Stomach smooth muscle (tissue), 2 donors: Measurements from ENCODE around the gene SLC34A3.

ENCODE experiments used
- H3K27ac ChIP-seq: one replicate; pipeline ENCODE4 v1.7.0; 2013; ENCODE audit warnings: mild to moderate bottlenecking, low read length, inconsistent platforms
- H3K27me3 ChIP-seq, 2 donors: one replicate each; pipeline ENCODE4 v1.7.0; 2013; ENCODE audit warnings: low read length in 2 of 2; ENCODE audit not compliant: insufficient read depth in 2 of 2, control insufficient read depth in 1 of 2
- H3K36me3 ChIP-seq, 2 donors: one replicate each; pipeline ENCODE4 v1.7.0; 2013; ENCODE audit warnings: low read length in 2 of 2; ENCODE audit not compliant: control insufficient read depth in 2 of 2, insufficient read depth in 2 of 2
- H3K4me1 ChIP-seq: one replicate; pipeline ENCODE4 v1.7.0; 2013; ENCODE audit warnings: low read length; ENCODE audit not compliant: control insufficient read depth, insufficient read depth
- H3K4me3 ChIP-seq, 2 donors: one replicate each; pipeline ENCODE4 v1.7.0; 2013; ENCODE audit warnings: low read length in 2 of 2
- H3K9ac ChIP-seq, 2 donors: one replicate each; pipeline ENCODE4 v1.7.0; 2013; ENCODE audit warnings: low read length in 2 of 2, mild to moderate bottlenecking in 1 of 2
- H3K9me3 ChIP-seq, 2 donors: one replicate each; pipeline ENCODE4 v1.7.0; 2013; ENCODE audit warnings: low read length in 2 of 2; ENCODE audit not compliant: control insufficient read depth in 2 of 2
- donor health status: healthy.
- donor health status: Pancreatic carcinoma.

The SLC34A3 gene

DNA sequence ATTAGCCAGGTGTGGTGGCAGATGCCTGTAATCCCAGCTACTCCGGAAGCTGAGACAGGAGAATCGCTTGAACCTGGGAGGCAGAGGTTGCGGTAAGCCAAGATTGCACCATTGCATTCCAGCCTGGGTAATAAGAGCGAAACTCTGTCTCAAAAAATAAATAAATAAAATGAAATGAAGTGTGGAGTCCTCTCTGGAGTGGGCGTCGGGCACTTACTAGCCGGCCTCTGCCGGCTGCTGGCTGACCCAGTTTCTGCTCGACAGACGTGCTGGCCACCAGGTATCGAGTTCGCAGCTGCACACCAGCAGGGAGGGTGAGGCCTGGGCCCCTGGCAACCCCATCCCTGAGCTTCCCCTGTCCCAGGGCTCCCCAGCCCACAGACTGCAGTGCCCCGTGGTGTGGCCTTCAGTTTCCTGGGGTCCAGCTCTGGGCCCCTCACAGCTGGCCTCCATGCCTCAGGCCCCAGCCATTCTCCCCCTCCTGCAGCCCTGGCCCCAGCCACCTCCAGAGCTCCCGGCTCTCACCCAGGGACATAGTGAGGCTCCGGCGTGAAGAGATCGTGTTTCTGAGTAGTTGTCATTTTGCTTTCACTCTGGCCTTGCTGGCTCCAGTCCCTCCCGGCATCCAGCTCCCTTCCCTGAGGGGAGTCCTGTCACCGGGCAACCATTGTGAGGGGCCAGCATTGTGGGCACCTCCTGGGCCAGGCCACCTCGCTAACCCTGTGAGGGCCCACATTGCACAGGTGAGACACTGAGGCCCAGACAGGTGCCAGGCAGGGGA is 16.6 kb downstream of the SLC34A3 start:
- H3K9me3 ChIP-seq, result no peaks in the 10 kb centered on the region
- H3K36me3 ChIP-seq, result peaks cover 10 to 12% of the 10 kb centered on the region in 2 donors
- no peak overlapping the region for H3K9ac ChIP-seq
- peaks cover 17% of the 10 kb centered on the region for H3K4me1 ChIP-seq
- H3K4me3 ChIP-seq, result no peak overlapping the region
- H3K27ac ChIP-seq, result no peak overlapping the region
- peaks cover 0 to 4% of the 10 kb centered on the region in 2 donors for H3K27me3 ChIP-seq

- H3K4me1 ChIP-seq, result peaks cover 12% of the 10 kb centered on the region
- H3K27me3 ChIP-seq, result peaks cover 0 to 4% of the 10 kb centered on the region in 2 donors
- H3K4me3 ChIP-seq, result no peak overlapping the region
- no peak overlapping the region for H3K27ac ChIP-seq
- H3K9me3 ChIP-seq, result no peaks in the 10 kb centered on the region
- no peak overlapping the region for H3K9ac ChIP-seq
- H3K36me3 ChIP-seq, result peaks cover 6 to 7% of the 10 kb centered on the region in 2 donors
Measured at GRCh38 chr9:137247916-137248175, 17.1 kb downstream of the SLC34A3 start.

DNA sequence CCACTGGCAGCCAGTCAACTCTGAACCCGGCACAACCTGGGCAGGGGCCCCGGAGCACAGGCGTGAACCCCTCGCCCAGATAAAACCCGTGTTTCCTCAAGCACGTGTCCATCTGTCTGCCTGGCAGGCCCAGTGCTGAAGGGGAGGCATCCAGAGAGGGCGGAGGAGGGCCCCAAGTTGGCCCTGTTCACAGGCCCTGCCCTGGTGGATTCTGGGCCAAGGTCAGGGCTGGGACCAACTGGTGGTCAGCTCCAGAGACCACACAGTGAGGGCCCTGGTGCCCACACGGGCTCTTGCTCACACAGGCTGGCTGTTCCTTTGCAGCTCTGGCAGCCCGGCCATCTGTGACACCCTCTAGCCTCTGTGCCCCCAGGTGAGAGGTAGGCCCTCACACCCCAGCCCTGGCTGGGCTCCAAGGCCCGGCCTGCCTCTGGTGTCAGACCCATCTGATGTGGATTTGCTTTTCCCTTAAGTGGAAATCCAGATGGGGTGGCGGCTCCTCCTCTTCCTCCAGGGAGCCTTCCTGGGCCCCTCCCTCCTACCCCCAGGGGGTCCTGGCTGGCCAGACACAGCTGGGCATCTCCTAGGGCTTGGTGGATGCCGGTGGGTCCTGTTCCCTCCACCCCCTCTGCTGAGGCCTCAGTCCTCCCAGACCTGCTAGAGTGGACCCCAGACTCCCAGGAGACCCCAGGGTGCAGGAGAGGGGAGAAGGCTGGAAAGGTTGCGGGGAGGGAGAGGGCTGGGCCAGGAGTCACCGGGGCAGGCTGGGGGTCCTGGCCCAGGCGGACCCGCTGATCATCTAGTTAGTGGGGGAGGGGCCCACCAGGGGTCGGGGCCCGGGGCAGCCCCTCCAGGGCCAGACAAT is 19.9 kb downstream of the SLC34A3 start:
- Histone ChIP-seq H3K27me3 (peaks cover 0 to 4% of the 10 kb centered on the region in 2 donors), H3K9ac (no peak overlapping the region), H3K27ac (no peak overlapping the region), H3K36me3 (no peaks in the 10 kb centered on the region), H3K9me3 (no peaks in the 10 kb centered on the region), H3K4me3 (no peak overlapping the region), H3K4me1 (peaks cover 13% of the 10 kb centered on the region)

GRCh38 chr9:137251194-137251461 is 20.4 kb downstream of the SLC34A3 start, which contains the start of gene STPG3:
Gene STPG3 (plus strand): TSS chr9:137251286. CDS start chr9:137251287, 1 bp downstream.
- H3K36me3 ChIP-seq, result no peaks in the 10 kb centered on the region
- no peaks in the 10 kb centered on the region for H3K9me3 ChIP-seq
- no peak within 1 kb of the TSS for H3K9ac ChIP-seq
- peaks cover 0 to 4% of the 10 kb centered on the region in 2 donors for H3K27me3 ChIP-seq
- no peak within 1 kb of the TSS for H3K27ac ChIP-seq
- H3K4me1 ChIP-seq, result peaks cover 19% of the 10 kb centered on the region
- no peak within 1 kb of the TSS for H3K4me3 ChIP-seq

- Histone ChIP-seq H3K27ac (no peak overlapping the region), H3K36me3 (peaks cover 0 to under 1% of the 10 kb centered on the region in 2 donors), H3K4me1 (peaks cover 24% of the 10 kb centered on the region), H3K9ac (no peak overlapping the region), H3K9me3 (no peaks in the 10 kb centered on the region), H3K27me3 (peaks cover 0 to 4% of the 10 kb centered on the region in 2 donors), H3K4me3 (no peak overlapping the region)
Measured at GRCh38 chr9:137251490-137252268, 21.0 kb downstream of the SLC34A3 start.

DNA sequence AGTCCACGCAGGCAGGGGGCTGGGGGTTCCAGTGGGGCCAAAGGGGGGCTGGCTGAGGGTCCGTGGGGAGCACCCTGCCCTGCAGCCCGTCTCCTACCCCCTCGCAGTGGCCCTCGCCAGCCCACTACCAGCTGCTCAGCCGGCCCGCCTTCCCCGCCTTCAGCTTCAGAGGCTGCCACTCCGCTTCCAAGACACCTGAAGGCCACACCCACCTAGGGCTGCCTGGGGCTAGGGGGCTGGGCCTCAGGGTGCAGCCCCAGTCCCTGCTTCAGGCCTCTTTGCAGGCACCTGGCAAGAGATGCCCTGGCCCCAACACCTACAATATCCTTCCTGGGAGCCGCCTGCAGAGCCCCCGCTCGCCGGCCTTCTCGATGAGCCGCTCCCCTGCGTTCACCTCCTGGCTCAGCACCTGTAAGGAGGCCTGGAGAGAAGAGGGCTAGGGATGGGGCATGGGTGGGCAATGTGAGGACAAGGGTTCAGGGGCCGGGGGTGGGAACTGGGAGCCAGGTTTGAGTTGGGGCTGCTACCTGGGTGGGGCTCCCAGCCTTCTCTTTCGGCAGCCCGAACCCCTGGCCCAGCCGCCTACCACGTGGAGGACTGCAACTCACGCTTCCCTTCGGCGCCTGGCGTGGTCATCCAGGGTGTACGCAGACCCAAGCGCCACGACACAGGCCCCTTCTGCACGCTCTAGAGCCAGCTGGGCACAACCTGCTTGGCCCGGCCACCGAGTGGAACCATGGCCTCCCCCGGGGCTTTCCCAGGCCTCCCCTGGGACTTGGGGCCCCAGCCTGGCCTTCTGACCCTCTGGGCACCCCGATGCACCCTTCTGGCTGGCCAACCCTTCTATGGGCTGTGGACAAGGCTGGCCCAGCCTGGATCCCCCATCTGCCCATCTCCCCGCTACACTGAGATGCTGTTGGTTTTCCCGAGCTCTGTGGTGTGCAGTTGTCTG is 22.1 kb downstream of the SLC34A3 start:
- no peaks in the 10 kb centered on the region for H3K9me3 ChIP-seq
- no peak overlapping the region for H3K4me3 ChIP-seq
- H3K4me1 ChIP-seq, result peaks cover 27% of the 10 kb centered on the region
- H3K27ac ChIP-seq, result no peak overlapping the region
- H3K9ac ChIP-seq, result no peak overlapping the region
- H3K27me3 ChIP-seq, result peaks cover 0 to 4% of the 10 kb centered on the region in 2 donors
- peaks cover 0 to 3% of the 10 kb centered on the region in 2 donors for H3K36me3 ChIP-seq

DNA sequence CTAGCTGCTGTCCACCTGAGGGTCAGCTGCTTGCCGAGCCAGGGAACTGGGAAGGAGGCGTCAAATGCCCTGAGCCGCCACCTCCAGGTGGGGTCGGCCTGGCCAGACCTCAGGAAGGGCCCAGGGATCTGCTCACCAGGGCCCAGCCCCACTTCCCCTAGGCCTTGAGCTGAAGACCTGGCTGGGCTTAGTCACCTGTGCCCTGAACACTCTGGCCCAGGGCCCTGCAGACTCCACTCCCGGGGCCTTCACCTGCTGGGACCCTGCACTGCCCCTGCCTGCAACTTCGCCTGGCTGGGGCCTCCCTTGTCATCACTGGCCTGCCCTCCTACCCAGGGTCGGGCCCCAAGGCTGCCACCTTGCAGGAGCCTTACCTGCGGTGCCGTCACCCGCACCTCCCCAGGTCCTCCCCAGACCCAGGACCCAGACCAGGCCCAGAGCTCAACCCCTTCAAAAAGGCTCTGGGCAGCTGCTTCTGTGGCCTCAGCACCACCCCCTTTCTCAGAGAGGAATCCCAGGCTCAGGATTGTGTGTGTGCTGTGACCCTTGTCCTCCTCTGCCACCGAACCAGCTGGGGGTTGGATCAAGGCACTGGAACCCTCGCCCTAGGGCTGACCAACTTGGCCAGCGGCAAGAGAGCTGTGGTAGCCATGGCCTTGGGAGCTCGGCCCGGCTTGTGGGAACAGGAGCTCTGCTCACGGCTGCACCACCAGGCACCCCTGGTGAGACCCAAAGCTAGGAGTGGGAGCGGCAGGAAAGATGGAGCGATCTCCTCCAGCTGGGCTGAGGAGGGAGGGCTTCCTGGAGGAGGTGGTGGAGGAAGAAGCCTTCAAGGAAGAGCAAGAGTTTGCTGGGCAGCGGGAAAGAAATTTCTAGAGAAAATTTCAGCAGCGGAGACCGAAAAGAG is 23.3 kb downstream of the SLC34A3 start:
- H3K4me3 ChIP-seq, result peak overlapping the region; percentile 83 to 91
- H3K9ac ChIP-seq, result peak overlapping the region; percentile 66 to 72
- peaks cover 0 to 4% of the 10 kb centered on the region in 2 donors for H3K27me3 ChIP-seq
- peaks cover 27% of the 10 kb centered on the region for H3K4me1 ChIP-seq
- no peaks in the 10 kb centered on the region for H3K9me3 ChIP-seq
- H3K36me3 ChIP-seq, result peaks cover 0 to 6% of the 10 kb centered on the region in 2 donors
- no peak overlapping the region for H3K27ac ChIP-seq

- Histone ChIP-seq H3K9ac (peak within 1 kb of the TSS; percentile 69 to 72), H3K27ac (peak within 1 kb of the TSS; percentile 18), H3K9me3 (no peaks in the 10 kb centered on the region), H3K27me3 (peaks cover 0 to 4% of the 10 kb centered on the region in 2 donors), H3K4me3 (peak within 1 kb of the TSS; percentile 91 to 93), H3K36me3 (peaks cover 3 to 10% of the 10 kb centered on the region in 2 donors), H3K4me1 (peaks cover 27% of the 10 kb centered on the region)
Measured at GRCh38 chr9:137254624-137255447, 24.1 kb downstream of the SLC34A3 start, which contains the start of gene NELFB. Gene NELFB (plus strand): TSS chr9:137255327.
